Activated T-cell treated with anti-CD3 and anti-CD28 coated beads, Interleukin-2, amount 50 U/mL, for 4 hours (primary cell): ENCODE data around the gene HRAS. TPM values are rescaled to one million over a fixed set of nuclear protein-coding genes. Genes with fewer than 3 reads are reported as not detected.
"Not testable (repeated sequence)": the region's sequence is repeated elsewhere in the genome, so short reads cannot be mapped to it uniquely, and the experiment has no call there.

Experiments
- ATAC-seq, 2 donors: fragments of 200-7000 bp; cut with Tn5 transposase; one replicate each; pipeline ENCODE4 v1.10.0; 2021
- DNase-seq: peaks from one replicate; pipeline ENCODE4 v3.0.0-alpha.2; 2020
- H3K27me3 Mint-ChIP-seq: one replicate; pipeline ENCODE4 v1.8.0; 2021; ENCODE audit warnings: low read depth, mixed read lengths
- H3K36me3 Mint-ChIP-seq: one replicate; pipeline ENCODE4 v1.8.0; 2022; ENCODE audit warnings: mixed read lengths; ENCODE audit not compliant: insufficient read depth
- H3K4me1 Mint-ChIP-seq: one replicate; pipeline ENCODE4 v1.8.0; 2021; ENCODE audit warnings: low read depth, mixed read lengths
- H3K4me3 Mint-ChIP-seq: one replicate; pipeline ENCODE4 v1.8.0; 2021; ENCODE audit warnings: mild to moderate bottlenecking, moderate library complexity, mixed read lengths
- H3K9me3 Mint-ChIP-seq: one replicate; pipeline ENCODE4 v1.8.0; 2021; ENCODE audit warnings: mixed read lengths
- total RNA-seq, 3 donors: library from RNA; stranded (reverse); gene quantifications; one replicate each; pipeline ENCODE4 v1.2.1, GENCODE V29; 2021

HRAS gene
- total RNA-seq: 100 to 1,000 TPM in 1 of 3 donors, 10 to 100 TPM in 2; 92.2 to 108 (median 95.0) TPM

- Mint-ChIP-seq H3K4me1 (peaks cover 22% of the 10 kb centered on the region), H3K36me3 (peaks cover 2% of the 10 kb centered on the region), H3K27me3 (no peaks in the 10 kb centered on the region), H3K9me3 (no peaks in the 10 kb centered on the region), H3K4me3 (peak within 1 kb of the TSS; percentile 90)
- peak; percentile 94 for DNase-seq
- peak; percentile 89 to 92 for ATAC-seq
Observed at GRCh38 chr11:535519-536454, at the start of gene HRAS. TSS of gene HRAS (minus strand) at chr11:535576.

GRCh38 chr11:584287-584686, 48.9 kb upstream of the HRAS start:
- DNase-seq (no peak), ATAC-seq (no peak)
- Mint-ChIP-seq H3K9me3 (no peaks in the 10 kb centered on the region), H3K27me3 (no peaks in the 10 kb centered on the region), H3K36me3 (peaks cover 23% of the 10 kb centered on the region), H3K4me3 (no peak overlapping the region), H3K4me1 (peaks cover 40% of the 10 kb centered on the region)

GRCh38 chr11:581752-582151, 46.4 kb upstream of the HRAS start:
- H3K27me3 Mint-ChIP-seq: no peaks in the 10 kb centered on the region
- DNase-seq (no peak), ATAC-seq (no peak)
- H3K4me1 Mint-ChIP-seq: peaks cover 48% of the 10 kb centered on the region
- H3K9me3 Mint-ChIP-seq: no peaks in the 10 kb centered on the region
- H3K4me3 Mint-ChIP-seq: no peak overlapping the region
- peaks cover 13% of the 10 kb centered on the region for H3K36me3 Mint-ChIP-seq

GRCh38 chr11:581342-581741, 46.0 kb upstream of the HRAS start:
- H3K9me3 Mint-ChIP-seq: no peaks in the 10 kb centered on the region
- peaks cover 46% of the 10 kb centered on the region for H3K4me1 Mint-ChIP-seq
- DNase-seq: no peak
- H3K27me3 Mint-ChIP-seq: no peaks in the 10 kb centered on the region
- H3K4me3 Mint-ChIP-seq: no peak overlapping the region
- peaks cover 11% of the 10 kb centered on the region for H3K36me3 Mint-ChIP-seq
- no peak for ATAC-seq

- DNase-seq (no peak), ATAC-seq (no peak)
- H3K4me3 Mint-ChIP-seq: peak overlapping the region; percentile 22
- H3K9me3 Mint-ChIP-seq: no peaks in the 10 kb centered on the region
- H3K27me3 Mint-ChIP-seq: peaks cover 1% of the 10 kb centered on the region
- peaks cover 9% of the 10 kb centered on the region for H3K36me3 Mint-ChIP-seq
- peaks cover 45% of the 10 kb centered on the region for H3K4me1 Mint-ChIP-seq
Observed at GRCh38 chr11:579830-580601, 44.6 kb upstream of the HRAS start.

GRCh38 chr11:578276-579035, 43.1 kb upstream of the HRAS start:
- ATAC-seq (no peak), DNase-seq (no peak)
- H3K4me3 Mint-ChIP-seq: peak overlapping the region; percentile 92
- H3K9me3 Mint-ChIP-seq: no peaks in the 10 kb centered on the region
- H3K27me3 Mint-ChIP-seq: peaks cover 6% of the 10 kb centered on the region
- H3K4me1 Mint-ChIP-seq: peaks cover 55% of the 10 kb centered on the region
- H3K36me3 Mint-ChIP-seq: peaks cover 9% of the 10 kb centered on the region

GRCh38 chr11:577611-577894, 42.2 kb upstream of the HRAS start:
- DNase-seq (no peak), ATAC-seq (no peak)
- H3K4me3 Mint-ChIP-seq: peak overlapping the region; percentile 92
- peaks cover 9% of the 10 kb centered on the region for H3K36me3 Mint-ChIP-seq
- H3K4me1 Mint-ChIP-seq: peaks cover 55% of the 10 kb centered on the region
- H3K27me3 Mint-ChIP-seq: peaks cover 6% of the 10 kb centered on the region
- H3K9me3 Mint-ChIP-seq: no peaks in the 10 kb centered on the region

GRCh38 chr11:576811-577610, 41.6 kb upstream of the HRAS start:
- H3K27me3 Mint-ChIP-seq: peaks cover 6% of the 10 kb centered on the region
- H3K4me3 Mint-ChIP-seq: peak overlapping the region; percentile 92
- DNase-seq (no peak), ATAC-seq (no peak)
- peaks cover 9% of the 10 kb centered on the region for H3K36me3 Mint-ChIP-seq
- no peaks in the 10 kb centered on the region for H3K9me3 Mint-ChIP-seq
- peaks cover 55% of the 10 kb centered on the region for H3K4me1 Mint-ChIP-seq

- peak; percentile 88 to 89 for ATAC-seq
- Mint-ChIP-seq H3K9me3 (no peaks in the 10 kb centered on the region), H3K4me1 (peaks cover 49% of the 10 kb centered on the region), H3K36me3 (peaks cover 4% of the 10 kb centered on the region), H3K4me3 (peak within 1 kb of the TSS; percentile 92), H3K27me3 (peaks cover 6% of the 10 kb centered on the region)
- DNase-seq: peak; percentile 97
Observed at GRCh38 chr11:575996-576768, 40.8 kb upstream of the HRAS start, which contains the start of gene PHRF1. TSS of gene PHRF1 (plus strand) at chr11:576470. CDS start at chr11:581513, 5,043 bp downstream.

- Mint-ChIP-seq H3K27me3 (peaks cover 6% of the 10 kb centered on the region), H3K4me3 (peak overlapping the region; percentile 77), H3K9me3 (no peaks in the 10 kb centered on the region), H3K36me3 (peaks cover 2% of the 10 kb centered on the region), H3K4me1 (peaks cover 44% of the 10 kb centered on the region)
- peak; percentile 51 to 56 for ATAC-seq
- DNase-seq: no peak
Observed at GRCh38 chr11:575313-575995, 40.1 kb upstream of the HRAS start.

GRCh38 chr11:574632-575312, 39.4 kb upstream of the HRAS start:
- peak overlapping the region; percentile 77 for H3K4me3 Mint-ChIP-seq
- peaks cover 6% of the 10 kb centered on the region for H3K27me3 Mint-ChIP-seq
- ATAC-seq: no peak
- H3K36me3 Mint-ChIP-seq: peaks cover 2% of the 10 kb centered on the region
- peaks cover 38% of the 10 kb centered on the region for H3K4me1 Mint-ChIP-seq
- no peaks in the 10 kb centered on the region for H3K9me3 Mint-ChIP-seq
- DNase-seq: no peak

- peak overlapping the region; percentile 26 for H3K4me3 Mint-ChIP-seq
- DNase-seq, H3K9me3 Mint-ChIP-seq, H3K27me3 Mint-ChIP-seq, H3K36me3 Mint-ChIP-seq, ATAC-seq: not testable (repeated sequence)
- peaks cover 33% of the 10 kb centered on the region for H3K4me1 Mint-ChIP-seq
Observed at GRCh38 chr11:574031-574570, 38.7 kb upstream of the HRAS start.
